B cell (primary cell): Measurements from ENCODE around the gene EXOC3L1. TPM values are rescaled to one million over a fixed set of nuclear protein-coding genes. Genes with fewer than 3 reads are reported as not detected.
A peak's percentile ranks its signal among the peaks of the same experiment; 100 is the strongest.

Experiments
- ATAC-seq: fragments of 200-7000 bp; cut with Tn5 transposase; one replicate; pipeline ENCODE4 v1.10.0; 2021; ENCODE audit warnings: low read depth, mild to moderate bottlenecking, moderate number of reproducible peaks, moderate library complexity
- CTCF ChIA-PET: fragments of 350-600 bp; sonication (Branson Sonifier 250); formaldehyde crosslinking; loops from one replicate; lab custom pipeline; 2021; ENCODE audit warnings: antibody characterized with exemption, inconsistent platforms; lab: Charles Lee
- POLR2A ChIA-PET: fragments of 350-600 bp; sonication (Branson Sonifier 250); formaldehyde crosslinking; loops from one replicate; lab custom pipeline; 2021; ENCODE audit warnings: antibody characterized with exemption; lab: Charles Lee
- DNase-seq: peaks from one replicate; pipeline ENCODE4 v3.0.0; 2013
- H2AFZ ChIP-seq: 2 replicates; pipeline ENCODE4 v1.6.1; 2012; ENCODE audit warnings: mild to moderate bottlenecking, low read depth, low read length; ENCODE audit not compliant: insufficient read depth, poor library complexity, severe bottlenecking
- H3K27ac ChIP-seq, 2 donors: 1 replicate in 1 of 2; 2 replicates in 1 of 2; pipeline ENCODE4 v1.5.1; 2012 to 2013; ENCODE audit warnings: low read length in 2 of 2, mild to moderate bottlenecking in 2 of 2, moderate library complexity in 1 of 2
- H3K27me3 ChIP-seq, 4 experiments: fragments of 200-600 bp in 1 of 4; sonication (generic) in 1 of 4; replicated peaks in 1 of 4; 1 replicate in 2 of 4; 2 replicates in 2 of 4; pipeline versions ENCODE4 v1.6.1 to v1.7.0; 2013 to 2016; ENCODE audit warnings: low read length in 3 of 4, mild to moderate bottlenecking in 2 of 4, mixed read lengths in 1 of 4, moderate library complexity in 1 of 4; ENCODE audit not compliant: insufficient read depth in 4 of 4, control insufficient read depth in 3 of 4; ENCODE audit errors: control extremely low read depth in 1 of 4
- H3K36me3 ChIP-seq, 2 experiments: replicated peaks in 1 of 2; 1 replicate in 1 of 2; 2 replicates in 1 of 2; pipeline versions ENCODE4 v1.6.1 to v1.7.1; 2013; ENCODE audit warnings: low read length in 1 of 2; ENCODE audit not compliant: insufficient read depth in 2 of 2, control insufficient read depth in 1 of 2; ENCODE audit errors: control extremely low read depth in 1 of 2, extremely low read depth in 1 of 2
- H3K4me1 ChIP-seq, 2 donors: fragments of 200-600 bp in 1 of 2; sonication (generic) in 1 of 2; 1 replicate in 1 of 2; 2 replicates in 1 of 2; pipeline versions ENCODE4 v1.5.1 to v1.6.1; 2013 to 2017; ENCODE audit warnings: low read length in 2 of 2; ENCODE audit not compliant: control insufficient read depth in 2 of 2, insufficient read depth in 2 of 2
- H3K4me2 ChIP-seq: replicated peaks from 2 replicates; pipeline ENCODE3; 2012; ENCODE audit warnings: mild to moderate bottlenecking, low read depth, low read length; ENCODE audit not compliant: poor library complexity, severe bottlenecking
- H3K4me3 ChIP-seq, 5 experiments: fragments of 200-600 bp in 1 of 5; sonication (generic) in 1 of 5; 1 replicate in 3 of 5; 2 replicates in 2 of 5; pipeline versions ENCODE4 v1.5.1 to v1.7.0; 2011 to 2016; ENCODE audit warnings: low read length in 4 of 5, mild to moderate bottlenecking in 4 of 5, low read depth in 2 of 5, control low read depth in 1 of 5, moderate library complexity in 1 of 5; ENCODE audit not compliant: insufficient read depth in 1 of 5; ENCODE audit errors: control extremely low read depth in 1 of 5, extremely low read depth in 1 of 5
- H3K79me2 ChIP-seq: fragments of 200-600 bp; sonication (generic); one replicate; pipeline ENCODE4 v1.6.0; 2016; ENCODE audit warnings: low read length; ENCODE audit not compliant: control insufficient read depth, insufficient read depth
- H3K9ac ChIP-seq: fragments of 200-600 bp; sonication (generic); 2 replicates; pipeline ENCODE4 v1.6.1; 2017; ENCODE audit warnings: mild to moderate bottlenecking, low read length, moderate library complexity
- H3K9me3 ChIP-seq, 3 donors: one replicate each; pipeline versions ENCODE4 v1.6.1 to v1.7.1; 2013; ENCODE audit warnings: low read length in 2 of 3; ENCODE audit not compliant: control insufficient read depth in 2 of 3, insufficient read depth in 1 of 3; ENCODE audit errors: control extremely low read depth in 1 of 3
- H4K20me1 ChIP-seq: 2 replicates; pipeline ENCODE4 v1.6.0; 2012; ENCODE audit warnings: mild to moderate bottlenecking, low read length; ENCODE audit not compliant: insufficient read depth, control insufficient read depth, poor library complexity, severe bottlenecking
- H3K27ac Mint-ChIP-seq: one replicate; pipeline ENCODE4 v1.8.0; 2021; ENCODE audit warnings: mixed read lengths
- H3K27me3 Mint-ChIP-seq: one replicate; pipeline ENCODE4 v1.8.0; 2021; ENCODE audit warnings: mixed read lengths
- H3K4me1 Mint-ChIP-seq: one replicate; pipeline ENCODE4 v1.8.0; 2021; ENCODE audit warnings: mixed read lengths
- H3K4me3 Mint-ChIP-seq: one replicate; pipeline ENCODE4 v1.8.0; 2021; ENCODE audit warnings: mixed read lengths
- H3K9me3 Mint-ChIP-seq: one replicate; pipeline ENCODE4 v1.8.0; 2022; ENCODE audit warnings: mixed read lengths; ENCODE audit not compliant: insufficient read depth
- EZH2 ChIP-seq: IDR thresholded peaks from 2 replicates; pipeline ENCODE4 v1.6.1; 2012; ENCODE audit warnings: borderline replicate concordance, low read depth, mild to moderate bottlenecking, moderate library complexity, low read length; ENCODE audit not compliant: insufficient read depth, poor library complexity, severe bottlenecking
- WGBS: methylation state at CpG from one replicate; pipeline ENCODE4 v1.1.5; 2013; ENCODE audit warnings: missing lambda C conversion rate; ENCODE audit not compliant: insufficient coverage; 5-methylcytosine and 5-hydroxymethylcytosine counted together
- intact Hi-C: fragments of 100-400 bp; cut with micrococcal nuclease; formaldehyde crosslinking; loops from one replicate; pipeline ENCODE4 v1.10.0; 2022
- polyA plus RNA-seq: library from polyadenylated mRNA; depleted of rRNA; stranded (reverse); fragments of >200 nt; gene quantifications from 2 replicates; pipeline ENCODE4 v1.2.3, GENCODE V29; 2012
- total RNA-seq, 2 donors: library from RNA; stranded (reverse); fragments of 120-200 nt in 1 of 2; gene quantifications; 1 replicate in 1 of 2; 2 replicates in 1 of 2; pipeline versions ENCODE4 v1.2.3 to v1.2.4, GENCODE V29; 2013 to 2022
- TF ChIP-seq, protein P1 (sequence below): fragments of 200-600 bp; IDR thresholded peaks from one replicate; pipeline ENCODE4 v1.8.0; 2022; ENCODE audit warnings: antibody characterized with exemption, mild to moderate bottlenecking

The EXOC3L1 gene
- total and polyA plus RNA-seq, 2 donors (not counting 1 experiment from before 2014, with no cell fraction given) = not detected

DNA sequence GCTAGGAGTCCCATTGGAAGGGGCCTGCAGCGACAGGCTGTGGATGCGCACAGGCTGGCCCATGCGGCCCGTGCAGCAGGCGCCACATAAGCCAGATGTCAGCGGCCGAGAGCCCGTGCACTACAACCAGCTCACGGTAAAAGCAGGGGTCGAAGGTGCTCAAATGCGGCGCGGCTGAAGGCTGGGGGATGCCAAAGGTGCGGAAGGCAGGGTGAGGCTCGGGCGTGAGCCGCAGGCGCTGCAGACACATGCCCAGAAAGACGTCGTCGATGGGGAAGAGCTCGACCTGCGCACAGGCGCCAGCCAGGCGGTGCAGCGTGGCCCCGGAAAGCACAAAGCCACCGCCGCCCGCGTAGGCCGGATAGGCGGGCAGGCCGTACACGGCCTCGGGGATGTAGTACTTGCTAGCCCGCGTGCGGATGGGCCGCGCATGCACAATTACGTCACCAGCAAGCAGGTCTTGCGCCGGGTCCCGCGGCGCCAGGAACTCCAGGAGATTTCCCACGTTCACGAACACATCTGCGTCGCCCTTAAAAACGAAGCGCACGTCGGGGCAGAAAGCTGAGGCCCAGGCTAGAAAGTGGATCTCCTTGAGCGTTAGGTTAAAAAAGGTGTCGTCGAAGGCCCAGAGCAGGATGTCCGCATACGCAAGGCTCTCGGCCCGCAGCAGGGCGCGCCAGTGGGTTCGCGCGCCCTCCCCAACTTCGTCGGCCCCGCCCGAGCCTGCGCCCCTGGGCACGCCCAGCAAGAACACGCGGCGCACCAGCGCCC lies 40.5 kb downstream of the EXOC3L1 start:
- intact Hi-C loops = no loop called here
- POLR2A ChIA-PET = no interaction called here

More for the DNA sequence above, 40.5 kb downstream of the EXOC3L1 start:
- peaks cover 20% of the 10 kb centered on the region for H3K27me3 Mint-ChIP-seq
- DNase-seq (no peak), ATAC-seq (no peak)
- Histone ChIP-seq H3K27ac (no peak overlapping the region), H3K79me2 (no peaks in the 10 kb centered on the region), H4K20me1 (peaks cover 8% of the 10 kb centered on the region), H3K36me3 (peaks cover 0 to 40% of the 10 kb centered on the region in 2 experiments), H3K4me2 (peak overlapping the region; percentile 79), H3K9ac (no peak overlapping the region), H2AFZ (no peak overlapping the region), H3K4me1 (peaks cover 10 to 14% of the 10 kb centered on the region in 2 donors), H3K27me3 (peaks cover 0 to 28% (median 10%) of the 10 kb centered on the region in 4 experiments), H3K9me3 (peaks cover 0 to 19% (median 0%) of the 10 kb centered on the region in 3 donors), H3K4me3 (no peak overlapping the region)
- peaks cover 19% of the 10 kb centered on the region for H3K4me1 Mint-ChIP-seq
- WGBS = 85% methylated on average over 77 of the region's 77 CpGs
- CTCF ChIA-PET = interaction anchor here (0.6 to 1.2 kb wide), 3 partner anchors 8 to 31 kb away, joined by 3 read pairs; no protein-coding TSS in a partner anchor
- no peaks in the 10 kb centered on the region for H3K9me3 Mint-ChIP-seq
- H3K27ac Mint-ChIP-seq = no peak overlapping the region
- H3K4me3 Mint-ChIP-seq = no peak overlapping the region
- TF ChIP-seq, protein P1, sequence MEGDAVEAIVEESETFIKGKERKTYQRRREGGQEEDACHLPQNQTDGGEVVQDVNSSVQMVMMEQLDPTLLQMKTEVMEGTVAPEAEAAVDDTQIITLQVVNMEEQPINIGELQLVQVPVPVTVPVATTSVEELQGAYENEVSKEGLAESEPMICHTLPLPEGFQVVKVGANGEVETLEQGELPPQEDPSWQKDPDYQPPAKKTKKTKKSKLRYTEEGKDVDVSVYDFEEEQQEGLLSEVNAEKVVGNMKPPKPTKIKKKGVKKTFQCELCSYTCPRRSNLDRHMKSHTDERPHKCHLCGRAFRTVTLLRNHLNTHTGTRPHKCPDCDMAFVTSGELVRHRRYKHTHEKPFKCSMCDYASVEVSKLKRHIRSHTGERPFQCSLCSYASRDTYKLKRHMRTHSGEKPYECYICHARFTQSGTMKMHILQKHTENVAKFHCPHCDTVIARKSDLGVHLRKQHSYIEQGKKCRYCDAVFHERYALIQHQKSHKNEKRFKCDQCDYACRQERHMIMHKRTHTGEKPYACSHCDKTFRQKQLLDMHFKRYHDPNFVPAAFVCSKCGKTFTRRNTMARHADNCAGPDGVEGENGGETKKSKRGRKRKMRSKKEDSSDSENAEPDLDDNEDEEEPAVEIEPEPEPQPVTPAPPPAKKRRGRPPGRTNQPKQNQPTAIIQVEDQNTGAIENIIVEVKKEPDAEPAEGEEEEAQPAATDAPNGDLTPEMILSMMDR = no peak
- TF ChIP-seq EZH2 = no peak
